ENCODE measurements around the gene CHRNA3.

The CHRNA3 gene

GRCh38 chr15:78638658-78639314, 18.0 kb upstream of the CHRNA3 start:
- Histone ChIP-seq H3K36me3 (ENCODE audit: control insufficient read depth, insufficient read depth, low read length) (no peaks in the 10 kb centered on the region), H3K27ac (no peak overlapping the region), H2AFZ (no peak overlapping the region), H3K27me3 (ENCODE audit: control insufficient read depth, insufficient read depth, low read length) (no peaks in the 10 kb centered on the region), H3K4me1 (no peaks in the 10 kb centered on the region), H3K9me3 (ENCODE audit: control insufficient read depth, low read length) (no peaks in the 10 kb centered on the region), H3K4me3 (ENCODE audit: low read depth, low read length) (no peak overlapping the region), H3K4me2 (ENCODE audit: low read length) (no peak overlapping the region), H3K9ac (no peak overlapping the region), H3K79me2 (no peaks in the 10 kb centered on the region)
- TF ChIP-seq CTCF (IDR thresholded peaks at IDR 0.05) = peak; percentile 34

- Histone ChIP-seq H3K4me1 (no peaks in the 10 kb centered on the region), H3K9me3 (ENCODE audit: control insufficient read depth, low read length) (no peaks in the 10 kb centered on the region), H3K4me2 (ENCODE audit: low read length) (no peak overlapping the region), H3K4me3 (ENCODE audit: low read depth, low read length) (no peak overlapping the region), H2AFZ (no peak overlapping the region), H3K79me2 (no peaks in the 10 kb centered on the region), H3K27ac (no peak overlapping the region), H3K27me3 (ENCODE audit: control insufficient read depth, insufficient read depth, low read length) (no peaks in the 10 kb centered on the region), H3K36me3 (ENCODE audit: control insufficient read depth, insufficient read depth, low read length) (no peaks in the 10 kb centered on the region), H3K9ac (no peak overlapping the region)
- TF ChIP-seq CTCF (IDR thresholded peaks at IDR 0.05) = no peak
Observed at GRCh38 chr15:78637776-78638435, 17.1 kb upstream of the CHRNA3 start.

- no peaks in the 10 kb centered on the region for H3K9me3 ChIP-seq (ENCODE audit: control insufficient read depth, low read length)
- H3K27me3 ChIP-seq (ENCODE audit: control insufficient read depth, insufficient read depth, low read length) = no peaks in the 10 kb centered on the region
- no peak for TF ChIP-seq CTCF (IDR thresholded peaks at IDR 0.05)
- no peaks in the 10 kb centered on the region for H3K36me3 ChIP-seq (ENCODE audit: control insufficient read depth, insufficient read depth, low read length)
- H3K4me1 ChIP-seq = no peaks in the 10 kb centered on the region
- H2AFZ ChIP-seq = no peak overlapping the region
- H3K4me3 ChIP-seq (ENCODE audit: low read depth, low read length) = no peak overlapping the region
- H3K4me2 ChIP-seq (ENCODE audit: low read length) = no peak overlapping the region
- no peaks in the 10 kb centered on the region for H3K79me2 ChIP-seq
- no peak overlapping the region for H3K27ac ChIP-seq
- H3K9ac ChIP-seq = no peak overlapping the region
Observed at GRCh38 chr15:78636378-78636859, 15.6 kb upstream of the CHRNA3 start.

GRCh38 chr15:78635346-78635745, 14.6 kb upstream of the CHRNA3 start:
- no peak for TF ChIP-seq CTCF (IDR thresholded peaks at IDR 0.05)
- Histone ChIP-seq H3K4me2 (ENCODE audit: low read length) (no peak overlapping the region), H3K27me3 (ENCODE audit: control insufficient read depth, insufficient read depth, low read length) (no peaks in the 10 kb centered on the region), H3K27ac (no peak overlapping the region), H3K79me2 (no peaks in the 10 kb centered on the region), H2AFZ (no peak overlapping the region), H3K9ac (no peak overlapping the region), H3K4me1 (no peaks in the 10 kb centered on the region), H3K4me3 (ENCODE audit: low read depth, low read length) (no peak overlapping the region), H3K36me3 (ENCODE audit: control insufficient read depth, insufficient read depth, low read length) (no peaks in the 10 kb centered on the region), H3K9me3 (ENCODE audit: control insufficient read depth, low read length) (no peaks in the 10 kb centered on the region)
